AG10803 (cell line): ENCODE measurements around the gene KDM1A.
"Not testable (repeated sequence)": the region's sequence is repeated elsewhere in the genome, so short reads cannot be mapped to it uniquely, and the experiment has no call there.

ENCODE experiments used
- DNase-seq: peaks from one replicate; pipeline ENCODE4 v3.0.0; 2010; ENCODE audit warnings: low read depth
- H3K4me3 ChIP-seq: 2 replicates; pipeline ENCODE4 v1.5.1; 2011; ENCODE audit warnings: mild to moderate bottlenecking, low read length, control low read depth
- CTCF ChIP-seq: conservative IDR thresholded peaks from 2 replicates; pipeline ENCODE4 v1.5.1; 2011; ENCODE audit warnings: mild to moderate bottlenecking, low read length, control low read depth, inconsistent platforms

KDM1A gene

GRCh38 chr1:22976127-22976460, 43.2 kb upstream of the KDM1A start:
- no peak for DNase-seq
- H3K4me3 ChIP-seq: no peak overlapping the region
- no peak for TF ChIP-seq CTCF

DNA sequence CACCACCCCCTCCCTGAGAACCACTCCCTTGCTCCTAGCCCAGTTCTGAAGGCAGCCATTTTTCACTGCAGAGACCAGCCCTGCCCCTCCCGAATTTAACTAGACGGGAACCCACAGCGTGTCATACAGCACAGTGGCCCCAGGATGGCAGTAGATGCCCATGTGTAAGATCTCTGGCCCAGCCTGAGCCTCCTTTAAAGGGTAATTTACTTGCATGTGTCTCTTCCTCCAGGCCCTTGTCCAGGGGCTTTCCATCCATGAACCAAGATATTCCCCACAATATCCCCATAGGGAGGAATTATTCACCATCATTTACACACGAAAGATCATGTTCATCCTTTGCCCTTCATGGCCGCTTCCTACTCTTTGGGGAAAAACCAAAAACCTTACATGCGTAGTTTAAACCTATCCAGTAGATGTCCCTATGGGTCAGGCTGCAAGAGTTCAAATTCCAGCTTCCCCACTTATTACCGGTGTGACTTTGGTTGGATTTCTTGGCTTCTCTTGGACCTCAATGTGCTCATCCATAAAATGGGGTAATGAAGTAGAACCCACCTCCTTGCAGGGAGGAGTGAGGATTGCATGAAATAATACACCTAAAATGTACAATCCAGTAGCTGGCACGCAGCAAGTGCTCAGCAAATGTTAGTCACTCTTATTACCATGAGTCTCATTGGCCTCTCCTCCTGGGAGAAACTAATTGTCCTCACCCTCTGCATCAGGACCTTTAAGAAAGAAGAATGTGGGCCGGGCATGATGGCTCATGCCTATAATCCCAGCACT, 42.6 kb upstream of the KDM1A start:
- peak; percentile 83 for DNase-seq
- no peak overlapping the region for H3K4me3 ChIP-seq
- TF ChIP-seq CTCF: peak; percentile 89

DNA sequence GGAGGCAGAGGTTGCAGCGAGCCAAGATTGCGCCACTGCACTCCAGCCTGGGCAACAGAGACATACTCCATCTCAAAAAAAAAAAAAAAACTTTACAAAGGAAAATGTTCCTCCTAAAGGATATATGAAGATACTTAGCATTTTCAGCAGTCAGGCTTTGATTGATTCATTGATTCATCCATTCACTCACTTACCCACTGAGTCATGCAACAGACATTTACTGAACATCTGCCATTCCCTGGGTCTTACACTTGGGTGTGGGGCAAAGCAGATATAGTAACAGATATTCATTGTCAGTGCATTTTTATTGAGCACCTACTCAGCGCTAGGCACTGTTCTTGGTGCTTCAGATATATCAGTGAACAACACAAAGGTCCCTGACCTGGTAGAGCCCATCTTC, 41.0 kb upstream of the KDM1A start:
- no peak overlapping the region for H3K4me3 ChIP-seq
- DNase-seq: peak; percentile 33
- TF ChIP-seq CTCF: no peak

- not testable (repeated sequence) for DNase-seq, H3K4me3 ChIP-seq
Observed at GRCh38 chr1:22980471-22980790, 38.8 kb upstream of the KDM1A start.

GRCh38 chr1:22983944-22984343, 35.3 kb upstream of the KDM1A start:
- TF ChIP-seq CTCF: no peak
- H3K4me3 ChIP-seq: no peak overlapping the region
- no peak for DNase-seq

DNA sequence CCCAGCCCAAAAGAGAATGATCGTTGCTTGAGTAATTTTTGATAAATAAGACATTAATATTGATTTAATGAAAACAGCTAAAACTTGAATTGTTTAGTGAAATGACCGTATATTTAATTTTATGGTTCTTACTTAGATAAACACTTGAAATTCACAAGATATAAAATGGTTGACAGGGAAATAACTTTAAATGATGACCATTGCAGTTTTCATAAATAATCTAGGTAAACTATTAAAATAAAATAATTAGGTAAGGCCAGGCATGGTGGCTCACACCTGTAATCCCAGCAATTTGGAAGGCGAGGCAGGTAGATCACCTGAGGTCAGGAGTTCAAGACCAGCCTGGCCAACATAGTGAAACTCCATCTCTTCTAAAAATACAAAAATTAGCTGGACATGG, 26.9 kb upstream of the KDM1A start:
- not testable (repeated sequence) for H3K4me3 ChIP-seq, DNase-seq

DNA sequence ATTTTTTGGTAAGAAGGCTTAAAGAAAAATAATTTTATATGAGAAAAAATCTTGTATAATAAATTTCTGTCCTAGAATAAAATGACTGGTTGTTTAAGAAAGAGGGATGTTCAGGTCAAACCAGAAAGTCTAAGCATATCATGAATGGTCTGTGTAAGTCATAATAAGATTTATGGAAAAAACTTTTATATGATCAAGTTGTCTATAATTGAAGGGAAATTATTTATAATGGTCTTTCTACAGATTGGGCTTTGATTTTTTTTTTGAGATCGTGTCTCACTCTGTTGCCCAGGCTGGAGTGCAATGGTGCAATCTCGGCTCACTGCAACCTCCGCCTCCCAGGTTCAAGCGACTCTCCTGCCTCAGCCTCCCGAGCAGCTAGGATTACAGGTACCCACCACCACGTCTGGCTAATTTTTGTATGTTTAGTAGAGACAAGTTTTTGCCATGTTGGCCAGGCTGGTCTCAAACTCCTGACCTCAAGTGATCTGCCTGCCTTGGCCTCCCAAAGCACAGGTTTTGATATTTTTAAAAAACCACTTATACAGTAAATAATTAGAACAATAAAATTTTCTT, 26.0 kb upstream of the KDM1A start:
- not testable (repeated sequence) for H3K4me3 ChIP-seq, DNase-seq

- no peak for TF ChIP-seq CTCF
- no peak overlapping the region for H3K4me3 ChIP-seq
- no peak for DNase-seq
Observed at GRCh38 chr1:22995774-22996173, 23.5 kb upstream of the KDM1A start.

GRCh38 chr1:22997528-22997927, 21.7 kb upstream of the KDM1A start:
- not testable (repeated sequence) for H3K4me3 ChIP-seq, DNase-seq

DNA sequence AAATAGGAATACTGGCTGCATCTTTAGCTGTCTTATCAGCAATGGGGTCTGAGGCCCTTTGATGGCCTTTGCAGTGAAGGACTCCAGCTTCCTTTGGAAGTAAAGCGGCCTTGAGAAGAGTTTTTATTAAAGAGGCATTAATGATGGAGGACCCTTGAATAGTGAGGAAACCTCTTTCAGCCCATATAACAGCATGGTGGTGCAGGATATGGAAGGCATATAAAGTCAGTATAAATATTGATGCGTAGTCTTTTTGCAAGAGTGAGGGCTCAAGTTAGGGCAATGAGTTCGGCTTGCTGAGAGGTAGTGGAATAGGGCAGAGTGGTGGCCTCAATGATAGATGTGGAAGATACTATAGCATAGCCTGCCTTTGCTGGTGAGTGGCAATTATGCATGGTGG, 19.1 kb upstream of the KDM1A start:
- not testable (repeated sequence) for H3K4me3 ChIP-seq, DNase-seq

GRCh38 chr1:23002218-23002617, 17.1 kb upstream of the KDM1A start:
- DNase-seq, H3K4me3 ChIP-seq: not testable (repeated sequence)
